Measurements from ENCODE around the gene SERPINI1. TPM values are rescaled to one million over a fixed set of nuclear protein-coding genes. Genes with fewer than 3 reads are reported as not detected.
"Not testable (repeated sequence)": the region's sequence is repeated elsewhere in the genome, so short reads cannot be mapped to it uniquely, and the experiment has no call there.

Gene SERPINI1
- total and polyA plus RNA-seq, 2 experiments from 2014 or later: 13.2 to 23.1 TPM

DNA sequence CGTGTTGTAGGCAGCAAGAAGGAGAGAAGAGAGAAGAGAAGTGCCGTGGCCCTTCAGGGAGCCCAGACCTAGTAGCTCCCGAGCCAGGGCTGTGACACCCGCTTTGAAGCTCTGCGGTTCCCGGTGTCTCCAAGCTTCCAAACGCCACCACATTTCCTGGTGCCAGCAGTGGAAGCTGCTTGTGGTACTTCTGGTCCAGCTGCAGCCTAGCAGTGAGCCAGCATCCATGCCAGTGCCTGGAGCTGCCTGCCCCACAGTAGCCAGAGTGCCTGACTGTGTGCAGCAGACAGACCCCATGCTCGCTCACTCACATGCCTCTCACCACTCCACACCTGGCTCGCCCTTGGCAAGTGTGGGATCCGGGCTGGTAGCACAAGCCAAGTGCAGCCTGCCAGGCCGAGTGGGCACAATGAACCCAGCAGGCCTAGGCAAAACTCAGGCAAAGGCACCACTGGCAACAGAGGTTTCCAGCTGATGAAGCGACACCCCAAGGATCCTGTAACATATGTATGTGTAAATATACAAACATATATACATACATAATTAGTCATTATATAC lies 85.8 kb downstream of the SERPINI1 start:
- Histone ChIP-seq H3K27me3 (no peaks in the 10 kb centered on the region), H3K9me2 (replicated peaks; ENCODE audit: insufficient read depth) (no peaks in the 10 kb centered on the region), H3K36me3 (replicated peaks; ENCODE audit: insufficient read depth, low read depth) (no peaks in the 10 kb centered on the region), H3K4me1 (ENCODE audit: insufficient read depth) (no peaks in the 10 kb centered on the region), H4K20me1 (ENCODE audit: insufficient read depth, poor library complexity, severe bottlenecking) (no peaks in the 10 kb centered on the region), H2AFZ (no peak overlapping the region), H3K4me3 (no peak overlapping the region), H3K4me2 (no peak overlapping the region), H3K9me3 (ENCODE audit: low read depth) (no peaks in the 10 kb centered on the region), H3K79me2 (no peaks in the 10 kb centered on the region), H3K27ac (no peak overlapping the region)
- DNase-seq (ENCODE audit: low spot score): no peak
- WGBS (ENCODE audit: low lambda C conversion rate, missing lambda C conversion rate): 94% methylated on average over 12 of the region's 12 CpGs
- TF ChIP-seq EZH2 (IDR thresholded peaks at IDR 0.05; ENCODE audit: borderline replicate concordance): no peak
- TF ChIP-seq, protein P1, sequence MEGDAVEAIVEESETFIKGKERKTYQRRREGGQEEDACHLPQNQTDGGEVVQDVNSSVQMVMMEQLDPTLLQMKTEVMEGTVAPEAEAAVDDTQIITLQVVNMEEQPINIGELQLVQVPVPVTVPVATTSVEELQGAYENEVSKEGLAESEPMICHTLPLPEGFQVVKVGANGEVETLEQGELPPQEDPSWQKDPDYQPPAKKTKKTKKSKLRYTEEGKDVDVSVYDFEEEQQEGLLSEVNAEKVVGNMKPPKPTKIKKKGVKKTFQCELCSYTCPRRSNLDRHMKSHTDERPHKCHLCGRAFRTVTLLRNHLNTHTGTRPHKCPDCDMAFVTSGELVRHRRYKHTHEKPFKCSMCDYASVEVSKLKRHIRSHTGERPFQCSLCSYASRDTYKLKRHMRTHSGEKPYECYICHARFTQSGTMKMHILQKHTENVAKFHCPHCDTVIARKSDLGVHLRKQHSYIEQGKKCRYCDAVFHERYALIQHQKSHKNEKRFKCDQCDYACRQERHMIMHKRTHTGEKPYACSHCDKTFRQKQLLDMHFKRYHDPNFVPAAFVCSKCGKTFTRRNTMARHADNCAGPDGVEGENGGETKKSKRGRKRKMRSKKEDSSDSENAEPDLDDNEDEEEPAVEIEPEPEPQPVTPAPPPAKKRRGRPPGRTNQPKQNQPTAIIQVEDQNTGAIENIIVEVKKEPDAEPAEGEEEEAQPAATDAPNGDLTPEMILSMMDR (IDR thresholded peaks at IDR 0.05; ENCODE audit: poor library complexity): no peak
- TF ChIP-seq EZH2phosphoT487 (IDR thresholded peaks at IDR 0.05; ENCODE audit: low read depth, severe bottlenecking, unreplicated experiment): no peak

DNA sequence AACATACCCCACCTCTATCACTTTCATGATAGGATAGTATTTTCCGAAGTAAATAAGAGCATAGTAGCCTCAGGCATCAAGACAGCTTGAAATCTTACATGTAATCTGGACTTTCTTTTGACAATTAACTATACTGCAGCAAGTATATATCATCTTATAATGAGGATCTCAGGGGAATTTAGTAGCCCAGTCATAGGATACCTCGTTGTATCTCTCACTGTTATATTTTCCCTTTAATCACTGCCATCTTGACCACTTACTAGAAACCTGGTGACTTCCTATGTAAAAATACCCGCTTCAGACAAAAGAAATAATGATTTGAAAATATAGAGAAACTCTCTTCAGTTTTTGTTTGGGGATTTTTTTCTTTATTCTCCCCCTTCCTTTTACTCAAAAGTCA lies 88.2 kb downstream of the SERPINI1 start:
- H4K20me1 ChIP-seq (ENCODE audit: insufficient read depth, poor library complexity, severe bottlenecking): no peaks in the 10 kb centered on the region
- no peaks in the 10 kb centered on the region for H3K9me3 ChIP-seq (ENCODE audit: low read depth)
- no peak overlapping the region for H3K4me2 ChIP-seq
- no peaks in the 10 kb centered on the region for H3K36me3 ChIP-seq (replicated peaks; ENCODE audit: insufficient read depth, low read depth)
- no peak overlapping the region for H3K4me3 ChIP-seq
- H3K9me2 ChIP-seq (replicated peaks; ENCODE audit: insufficient read depth): no peaks in the 10 kb centered on the region
- H3K27me3 ChIP-seq: no peaks in the 10 kb centered on the region
- no peak overlapping the region for H2AFZ ChIP-seq
- H3K27ac ChIP-seq: no peak overlapping the region
- no peak for DNase-seq (ENCODE audit: low spot score)
- H3K4me1 ChIP-seq (ENCODE audit: insufficient read depth): no peaks in the 10 kb centered on the region
- WGBS (ENCODE audit: low lambda C conversion rate, missing lambda C conversion rate): 78% methylated on average over 3 of the region's 3 CpGs
- H3K79me2 ChIP-seq: no peaks in the 10 kb centered on the region
- TF ChIP-seq, protein P1 (IDR thresholded peaks at IDR 0.05; ENCODE audit: poor library complexity): no peak
- TF ChIP-seq EZH2 (IDR thresholded peaks at IDR 0.05; ENCODE audit: borderline replicate concordance) (no peak), EZH2phosphoT487 (IDR thresholded peaks at IDR 0.05; ENCODE audit: low read depth, severe bottlenecking, unreplicated experiment) (no peak)

DNA sequence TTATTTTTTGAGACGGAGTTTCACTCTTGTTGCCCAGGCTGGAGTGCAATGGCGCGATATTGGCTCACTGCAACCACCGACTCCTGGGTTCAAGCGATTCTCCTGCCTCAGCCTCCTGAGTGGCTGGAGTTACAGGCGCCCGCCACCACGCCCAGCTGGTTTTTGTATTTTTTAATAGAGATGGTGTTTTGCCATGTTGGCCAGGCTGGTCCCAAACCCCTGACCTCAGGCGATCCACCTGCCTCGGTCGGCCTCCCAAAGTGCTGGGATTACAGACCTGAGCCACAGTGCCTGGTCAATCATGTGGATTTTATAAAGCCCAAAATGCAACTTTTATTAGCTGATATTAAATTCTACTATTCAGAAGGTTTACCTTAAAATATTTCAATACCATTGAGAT lies 92.1 kb downstream of the SERPINI1 start:
- H3K9me2 ChIP-seq (replicated peaks; ENCODE audit: insufficient read depth); H3K4me3 ChIP-seq; H2AFZ ChIP-seq; H3K27me3 ChIP-seq; H3K79me2 ChIP-seq; H3K4me1 ChIP-seq (ENCODE audit: insufficient read depth); H3K9me3 ChIP-seq (ENCODE audit: low read depth); H3K36me3 ChIP-seq (replicated peaks; ENCODE audit: insufficient read depth, low read depth); H3K27ac ChIP-seq; H3K4me2 ChIP-seq; DNase-seq (ENCODE audit: low spot score); H4K20me1 ChIP-seq (ENCODE audit: insufficient read depth, poor library complexity, severe bottlenecking): not testable (repeated sequence)
- WGBS (ENCODE audit: low lambda C conversion rate, missing lambda C conversion rate): 95% methylated on average over 11 of the region's 11 CpGs

DNA sequence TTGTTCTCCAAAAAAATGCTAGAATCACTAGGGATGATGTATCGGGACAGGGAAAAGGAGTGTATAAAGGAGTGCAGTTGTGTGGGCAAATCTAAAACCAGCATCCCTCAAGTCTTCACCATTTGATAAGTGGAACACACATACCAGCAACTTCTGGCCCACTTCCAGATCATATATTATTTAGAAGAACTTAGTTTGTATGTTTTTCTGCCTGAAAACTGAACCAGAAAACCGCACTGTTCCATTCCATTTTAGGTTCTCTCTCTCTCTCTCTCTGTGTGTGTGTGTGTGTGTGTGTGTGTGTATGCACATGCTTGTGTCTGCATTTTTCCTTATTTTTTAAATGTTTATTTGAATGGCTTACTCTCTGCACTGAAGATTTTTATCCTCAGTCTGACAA lies 93.5 kb downstream of the SERPINI1 start:
- no peak overlapping the region for H3K4me2 ChIP-seq
- H4K20me1 ChIP-seq (ENCODE audit: insufficient read depth, poor library complexity, severe bottlenecking): no peaks in the 10 kb centered on the region
- TF ChIP-seq, protein P1 (IDR thresholded peaks at IDR 0.05; ENCODE audit: poor library complexity): no peak
- TF ChIP-seq EZH2 (IDR thresholded peaks at IDR 0.05; ENCODE audit: borderline replicate concordance) (no peak), EZH2phosphoT487 (IDR thresholded peaks at IDR 0.05; ENCODE audit: low read depth, severe bottlenecking, unreplicated experiment) (no peak)
- H3K27ac ChIP-seq: no peak overlapping the region
- no peak overlapping the region for H3K4me3 ChIP-seq
- no peaks in the 10 kb centered on the region for H3K36me3 ChIP-seq (replicated peaks; ENCODE audit: insufficient read depth, low read depth)
- H3K79me2 ChIP-seq: no peaks in the 10 kb centered on the region
- no peaks in the 10 kb centered on the region for H3K27me3 ChIP-seq
- no peaks in the 10 kb centered on the region for H3K9me2 ChIP-seq (replicated peaks; ENCODE audit: insufficient read depth)
- H3K9me3 ChIP-seq (ENCODE audit: low read depth): no peaks in the 10 kb centered on the region
- no peak overlapping the region for H2AFZ ChIP-seq
- DNase-seq (ENCODE audit: low spot score): no peak
- no peaks in the 10 kb centered on the region for H3K4me1 ChIP-seq (ENCODE audit: insufficient read depth)
- WGBS (ENCODE audit: low lambda C conversion rate, missing lambda C conversion rate): 79% methylated on average over 2 of the region's 2 CpGs

All from hepatocyte (in vitro differentiated cells).